Measurements from ENCODE around the gene FAM193A.

Gene FAM193A

DNA sequence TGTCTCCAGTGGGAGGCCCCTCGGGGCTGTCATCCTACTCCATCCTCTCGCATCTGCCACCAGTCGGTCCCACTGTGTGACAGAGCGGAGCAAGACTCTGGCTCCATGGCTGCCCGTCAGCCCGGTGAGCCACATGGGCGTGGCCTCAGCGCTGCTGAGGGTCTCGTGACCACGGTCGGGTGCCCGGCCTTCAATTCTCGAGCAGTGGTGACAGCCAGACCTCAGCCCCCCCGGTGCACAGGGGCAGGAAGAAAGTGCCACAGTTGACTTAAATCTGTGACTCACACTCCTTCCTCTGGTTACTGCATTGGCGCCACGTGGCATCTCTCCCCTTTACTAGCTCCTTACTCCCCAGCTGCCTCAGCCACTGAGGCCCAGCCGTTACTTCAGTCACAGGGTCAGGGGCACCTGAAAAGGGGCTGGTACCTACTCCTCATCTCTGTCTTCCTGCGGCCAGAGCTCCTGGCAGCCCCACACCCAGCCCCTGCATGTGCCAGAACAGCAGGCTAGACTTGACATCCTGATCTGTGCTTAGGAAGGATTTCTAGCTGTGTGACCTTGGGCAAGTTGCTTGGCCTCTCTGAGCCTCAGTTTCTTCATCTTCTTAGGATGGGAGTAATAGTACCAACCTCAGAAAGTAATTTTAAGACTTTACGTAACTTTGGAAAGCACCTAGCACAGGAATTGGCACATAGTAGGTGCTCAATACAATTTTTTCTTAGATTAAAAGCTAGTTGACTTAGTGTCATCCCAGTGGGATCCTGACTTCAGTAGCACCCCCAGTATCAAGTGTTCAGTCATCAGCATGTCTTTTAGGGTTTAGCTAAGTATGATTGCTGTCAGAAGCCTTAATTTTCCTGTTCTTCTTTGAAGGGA lies 153.6 kb downstream of the FAM193A start:
- DNase-seq (ENCODE audit: low read depth in 2 of 2), result peak; percentile 33 to 42

DNA sequence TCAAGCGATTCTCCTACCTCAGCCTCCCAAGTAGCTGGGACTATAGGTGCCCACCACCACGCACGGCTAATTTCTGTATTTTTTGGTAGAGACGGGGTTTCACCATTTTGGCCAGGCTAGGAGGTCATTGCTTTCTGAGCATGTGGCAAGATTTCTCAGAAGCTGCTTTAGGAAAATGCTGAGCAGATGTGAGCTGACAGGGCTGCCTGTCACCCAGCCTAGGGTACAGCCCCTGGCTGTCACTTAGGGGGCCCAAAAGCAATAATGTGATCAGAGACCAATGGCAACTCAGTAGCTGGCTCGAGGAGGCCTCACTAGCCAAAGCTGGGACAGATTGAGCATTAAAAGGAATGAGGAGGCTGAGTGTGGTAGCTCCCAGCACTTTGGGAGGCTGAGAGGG lies 154.9 kb downstream of the FAM193A start:
- no peak for DNase-seq (ENCODE audit: low read depth in 2 of 2)

DNA sequence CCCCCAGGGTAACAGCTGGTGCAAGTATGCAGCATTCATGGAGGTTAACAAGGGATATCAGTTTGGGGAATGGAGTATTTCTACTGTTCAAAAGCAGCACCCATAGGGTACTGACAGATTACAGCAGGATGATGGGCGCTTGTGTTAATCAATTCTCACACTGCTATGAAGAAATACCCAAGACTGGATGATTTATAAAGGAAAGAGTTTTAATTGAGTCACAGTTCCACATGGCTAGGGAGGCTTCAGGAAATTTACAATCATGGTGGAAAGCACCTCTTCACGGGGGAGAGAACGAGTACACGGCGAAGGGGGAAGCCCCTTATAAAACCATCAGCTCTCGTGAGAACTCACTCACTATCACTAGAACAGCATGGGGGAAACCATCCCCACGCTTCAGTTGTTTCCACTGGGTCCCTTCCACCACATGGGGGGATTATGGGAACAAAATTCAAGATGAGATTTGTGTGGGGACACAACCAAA lies 155.5 kb downstream of the FAM193A start:
- no peak for DNase-seq (ENCODE audit: low read depth in 2 of 2)

DNA sequence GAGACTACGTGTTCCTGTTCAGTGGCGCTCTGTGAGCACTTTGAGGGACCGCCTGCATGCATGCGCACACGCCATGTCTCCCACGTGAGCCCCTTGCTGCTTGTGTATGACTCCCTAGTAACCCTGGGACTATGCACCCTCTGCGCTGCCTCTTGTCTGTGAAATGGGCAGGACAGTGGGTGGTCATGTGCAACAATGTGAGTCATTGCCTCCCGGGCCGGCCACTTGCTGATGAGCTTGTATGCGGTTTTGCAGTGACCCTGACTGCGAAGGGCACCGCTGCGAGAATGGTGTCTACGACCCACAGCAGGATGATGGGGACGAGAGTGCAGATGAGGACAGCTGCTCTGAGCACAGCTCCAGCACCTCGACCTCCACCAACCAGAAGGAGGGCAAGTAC lies 158.2 kb downstream of the FAM193A start:
- no peak for DNase-seq (ENCODE audit: low read depth in 2 of 2)

DNA sequence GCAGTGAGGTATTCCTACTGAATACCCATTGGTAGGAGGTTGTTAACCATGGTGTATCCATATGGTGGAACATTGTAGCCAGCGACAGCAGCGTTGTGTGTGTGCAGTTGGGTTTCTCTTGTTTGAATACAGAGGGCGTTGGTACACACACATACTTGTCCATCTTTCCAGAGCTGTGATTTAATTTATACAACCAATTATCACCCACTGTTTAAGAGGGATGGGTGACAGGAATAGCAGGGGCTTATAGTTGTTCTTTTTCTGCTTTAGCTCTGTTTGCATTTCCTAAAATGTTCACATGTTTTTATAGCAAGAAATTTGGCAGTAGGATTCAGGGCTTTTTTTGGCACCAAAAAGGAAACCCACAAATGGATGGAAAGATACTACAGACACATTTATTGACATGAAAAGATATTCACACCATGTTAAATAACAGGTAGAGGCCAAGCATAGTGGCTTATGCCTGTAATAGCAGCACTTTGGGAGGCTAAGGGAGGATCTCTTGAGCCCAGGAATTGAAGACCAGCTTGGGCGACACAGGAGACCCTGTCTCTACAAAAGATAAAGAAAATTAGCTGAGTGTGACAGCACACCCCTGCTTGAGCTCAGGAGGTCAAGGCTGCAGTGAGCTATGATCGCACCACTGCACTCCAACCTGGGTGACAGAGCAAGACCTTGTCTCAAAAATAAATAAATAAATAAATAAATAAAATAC lies 159.1 kb downstream of the FAM193A start:
- no peak for DNase-seq (ENCODE audit: low read depth in 2 of 2)

DNA sequence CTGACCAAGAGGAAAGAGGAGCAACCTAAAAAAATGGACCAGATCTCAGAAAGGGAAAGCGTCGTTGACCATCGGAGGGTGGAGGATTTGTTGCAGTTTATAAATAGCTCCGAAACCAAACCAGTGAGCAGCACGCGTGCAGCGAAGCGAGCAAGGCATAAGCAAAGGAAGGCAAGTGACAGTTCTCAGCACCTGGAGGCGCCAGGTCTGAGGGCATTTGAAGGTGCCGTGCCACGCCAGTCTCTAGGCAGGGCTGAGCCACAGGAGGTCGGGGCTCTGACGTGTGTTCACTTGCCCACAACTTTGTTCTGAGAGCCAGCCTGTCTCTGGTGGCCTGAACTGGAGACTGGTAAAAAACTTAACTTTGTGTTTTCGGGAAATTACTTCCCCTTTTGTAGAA lies 160.0 kb downstream of the FAM193A start:
- DNase-seq (ENCODE audit: low read depth in 2 of 2), result no peak

DNA sequence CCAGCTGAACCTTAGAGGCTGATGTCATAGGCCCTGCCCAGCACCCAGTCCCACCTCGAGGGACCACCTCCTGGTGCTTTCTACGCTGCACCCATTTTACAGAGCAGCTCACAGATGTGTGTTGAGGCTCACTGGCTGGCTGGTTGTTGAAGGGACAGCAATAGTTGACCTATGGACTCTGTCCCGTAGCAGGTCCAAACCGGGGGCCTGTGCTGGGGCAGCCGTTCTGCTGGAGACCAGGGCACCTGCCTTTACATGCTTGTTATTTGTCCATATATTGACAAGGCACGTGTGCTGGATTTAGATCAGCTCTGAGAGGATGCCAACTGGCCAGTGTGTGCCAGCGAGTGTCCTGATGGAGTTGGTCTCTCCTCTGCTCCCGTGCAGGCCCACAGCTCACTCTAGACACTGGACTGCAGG lies 161.6 kb downstream of the FAM193A start:
- no peak for DNase-seq (ENCODE audit: low read depth in 2 of 2)

DNA sequence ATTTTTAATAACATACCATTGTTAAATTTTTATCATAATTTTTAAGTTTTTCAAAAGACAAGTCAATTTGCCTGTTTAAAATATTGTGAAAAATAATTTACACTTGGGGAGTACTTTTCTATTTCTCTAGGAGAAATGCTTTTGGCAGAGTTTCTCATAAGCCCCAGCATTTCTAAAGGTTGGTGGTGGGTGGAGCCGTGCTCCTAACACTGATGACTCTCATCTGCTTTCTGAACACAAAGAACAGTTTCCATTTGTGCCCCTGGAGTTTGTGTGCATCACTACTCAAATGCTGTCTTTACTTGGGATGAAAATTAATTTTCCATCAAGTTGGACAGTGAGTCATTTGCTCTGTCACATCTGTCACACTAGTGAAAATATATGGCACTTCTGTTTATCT lies 162.1 kb downstream of the FAM193A start:
- no peak for DNase-seq (ENCODE audit: low read depth in 2 of 2)

DNA sequence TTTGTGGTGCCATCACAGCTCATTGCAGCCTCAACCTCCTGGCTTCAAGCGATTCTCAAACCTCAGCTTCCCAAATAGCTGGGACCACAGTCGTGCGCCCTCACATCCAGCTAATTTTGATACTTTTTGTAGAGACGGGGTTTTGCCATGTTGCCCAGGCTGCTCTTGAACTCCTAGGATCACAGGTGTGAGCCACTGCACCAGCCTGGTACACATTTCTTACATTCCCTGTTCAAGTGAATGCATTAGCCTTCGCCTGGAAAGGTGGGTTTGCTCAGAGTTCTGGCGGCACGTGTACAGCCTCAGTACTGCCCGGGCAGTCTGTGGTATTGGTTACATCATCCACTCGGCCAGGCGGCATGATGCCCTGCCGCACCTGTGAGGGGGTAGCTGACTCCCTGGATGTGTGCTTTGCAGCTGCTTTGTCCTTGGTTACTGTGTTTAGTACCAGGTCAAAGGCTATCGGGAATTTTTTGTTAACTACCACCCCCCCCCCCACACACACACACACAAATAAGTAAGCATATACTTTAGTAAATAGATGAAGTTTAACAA lies 162.6 kb downstream of the FAM193A start:
- no peak for DNase-seq (ENCODE audit: low read depth in 2 of 2)

DNA sequence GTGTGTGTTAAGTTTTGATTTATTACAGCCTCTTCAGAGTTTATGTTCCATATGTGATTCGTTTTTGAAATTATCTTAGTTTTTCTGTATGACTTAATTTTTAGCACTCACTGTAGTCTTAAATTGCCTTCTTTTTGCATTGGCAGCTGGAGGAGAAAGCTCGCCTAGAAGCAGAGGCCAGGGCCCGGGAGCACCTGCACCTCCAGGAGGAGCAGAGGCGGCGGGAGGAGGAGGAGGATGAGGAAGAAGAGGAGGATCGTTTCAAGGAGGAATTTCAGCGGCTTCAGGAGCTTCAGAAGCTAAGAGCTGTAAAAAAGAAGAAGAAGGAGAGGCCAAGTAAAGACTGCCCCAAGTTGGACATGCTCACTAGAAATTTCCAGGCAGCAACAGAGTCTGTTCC lies 163.1 kb downstream of the FAM193A start:
- DNase-seq (ENCODE audit: low read depth in 2 of 2), result no peak

DNA sequence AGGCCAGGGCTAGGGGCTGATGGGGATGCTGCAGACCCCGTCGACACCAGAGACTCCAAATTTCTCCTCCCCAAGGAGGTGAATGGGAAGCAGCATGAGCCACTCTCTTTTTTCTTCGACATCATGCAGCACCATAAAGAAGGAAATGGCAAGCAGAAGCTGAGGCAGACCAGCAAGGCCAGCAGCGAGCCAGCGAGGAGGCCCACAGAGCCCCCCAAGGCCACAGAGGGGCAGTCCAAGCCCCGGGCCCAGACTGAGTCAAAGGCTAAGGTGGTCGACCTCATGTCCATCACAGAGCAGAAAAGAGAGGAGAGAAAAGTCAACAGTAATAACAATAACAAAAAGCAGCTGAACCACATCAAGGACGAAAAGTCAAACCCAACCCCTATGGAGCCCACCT lies 163.6 kb downstream of the FAM193A start:
- DNase-seq (ENCODE audit: low read depth in 2 of 2), result no peak

DNA sequence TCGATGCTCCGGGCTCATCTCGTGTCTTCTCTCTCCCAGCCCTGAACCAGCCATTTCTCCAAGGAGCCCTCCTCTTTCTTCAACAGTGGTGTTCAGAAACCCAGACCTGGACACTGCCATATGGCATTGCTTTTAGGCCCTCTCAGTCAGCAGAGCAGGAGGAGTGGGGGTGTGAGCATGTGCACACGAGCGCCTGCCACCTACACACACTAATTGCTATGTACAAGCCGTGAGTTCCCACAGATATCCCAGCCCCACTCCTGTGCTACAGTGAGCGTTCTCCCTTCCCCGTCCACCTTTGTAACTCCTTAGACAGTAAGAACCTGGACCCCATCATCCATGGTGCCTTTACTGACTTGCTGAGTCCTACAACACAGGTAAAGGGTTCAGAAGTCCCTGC lies 165.9 kb downstream of the FAM193A start:
- no peak for DNase-seq (ENCODE audit: low read depth in 2 of 2)

DNA sequence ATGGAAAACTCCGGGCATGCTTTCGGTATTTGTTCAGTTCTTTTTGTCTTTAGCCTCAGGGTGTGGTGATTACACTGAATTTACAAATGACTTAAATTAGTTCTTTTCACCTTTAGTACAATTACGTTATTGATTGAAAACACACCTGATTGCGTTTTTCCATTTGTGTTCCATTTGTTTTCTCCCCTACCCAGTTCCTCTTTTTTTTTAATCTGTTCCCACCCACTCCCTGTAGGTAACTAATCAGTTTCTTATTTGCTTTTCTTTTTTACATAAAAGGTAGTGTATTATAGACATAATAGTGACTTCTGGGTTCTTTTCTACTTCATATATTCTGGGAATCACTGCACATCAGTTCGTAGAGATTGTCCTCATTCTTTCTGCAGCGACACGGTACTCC lies 166.3 kb downstream of the FAM193A start:
- DNase-seq (ENCODE audit: low read depth in 2 of 2), result no peak

DNA sequence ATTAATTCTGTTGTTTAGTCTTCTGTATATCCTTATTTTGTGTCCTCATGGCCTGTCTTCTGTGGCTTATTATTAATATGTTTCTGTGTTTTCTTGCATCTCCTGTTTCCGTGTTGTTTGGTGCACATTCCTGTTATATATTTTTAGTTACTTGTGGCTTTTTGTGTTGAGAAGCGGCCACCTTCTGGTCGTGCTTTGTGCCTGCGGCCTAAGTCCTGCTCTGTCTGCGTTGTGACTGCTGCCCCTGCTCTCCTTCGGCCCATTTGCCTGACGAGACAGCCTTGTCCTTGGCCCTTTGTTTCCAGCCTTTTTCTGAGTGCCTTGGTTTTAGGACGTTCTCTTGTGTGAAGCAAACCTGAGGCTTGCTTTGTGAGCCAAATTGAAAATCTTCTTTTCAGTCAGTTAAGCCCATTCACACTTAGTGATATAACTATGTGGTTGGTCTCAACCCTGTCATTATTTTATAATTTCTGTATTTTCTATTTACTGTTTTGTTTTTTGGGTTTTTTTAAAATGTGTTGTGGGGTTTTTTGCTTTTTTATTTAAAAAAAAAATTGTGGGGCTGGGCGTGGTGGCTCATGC lies 175.9 kb downstream of the FAM193A start:
- no peak for DNase-seq (ENCODE audit: low read depth in 2 of 2)

DNA sequence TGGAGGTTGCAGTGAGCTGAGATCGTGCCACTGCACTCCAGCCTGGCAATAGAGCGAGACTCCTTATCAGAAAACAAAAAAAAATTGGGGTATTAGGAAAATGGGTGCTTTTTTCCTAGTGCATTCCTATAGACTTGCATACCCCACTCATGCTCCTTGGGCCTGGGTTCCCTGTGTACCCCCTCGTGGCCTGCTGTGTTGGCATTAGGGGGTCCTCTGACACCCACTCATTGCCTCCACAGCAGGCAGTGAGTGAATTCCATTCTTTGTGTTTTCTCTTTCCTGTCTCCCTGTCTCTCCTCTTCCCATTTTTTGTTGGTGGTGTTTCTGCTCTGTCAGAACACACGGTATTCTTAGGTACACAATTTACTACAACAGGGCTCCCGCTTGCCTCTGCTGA lies 176.9 kb downstream of the FAM193A start:
- no peak for DNase-seq (ENCODE audit: low read depth in 2 of 2)

DNA sequence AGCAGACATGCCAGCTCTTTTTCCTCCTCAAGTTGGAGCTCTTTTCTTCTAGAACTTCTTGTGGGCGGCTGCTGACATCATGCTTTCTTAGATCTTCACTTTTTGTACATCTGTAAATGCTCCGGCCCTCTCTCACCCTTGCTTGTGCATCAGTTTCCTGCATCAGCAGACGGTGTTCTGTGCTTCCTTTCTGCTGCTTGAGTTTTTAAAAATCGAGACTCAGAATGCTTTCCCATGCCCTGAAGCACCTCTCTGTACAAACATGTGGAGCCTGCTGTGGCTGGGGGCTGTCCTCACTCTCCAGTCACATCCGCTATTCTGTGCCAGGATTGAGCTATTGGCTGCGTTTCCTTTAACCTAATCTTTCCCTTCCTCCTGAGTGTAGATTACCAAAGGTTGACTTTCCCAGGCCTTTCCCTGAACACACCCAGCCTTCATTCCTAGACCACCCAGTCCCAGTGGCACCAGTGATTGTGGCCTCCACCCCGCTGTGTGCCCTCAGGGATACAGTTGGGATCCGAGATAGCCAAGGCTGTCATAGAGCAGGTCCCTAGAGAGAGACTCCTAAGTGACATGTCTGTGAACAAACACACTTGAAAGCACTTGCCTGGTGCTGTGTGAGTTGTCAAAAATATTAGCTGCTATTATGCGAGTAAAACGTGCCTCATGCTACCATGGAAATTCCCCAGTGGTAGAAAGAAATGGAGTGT lies 177.8 kb downstream of the FAM193A start:
- no peak for DNase-seq (ENCODE audit: low read depth in 2 of 2)

DNA sequence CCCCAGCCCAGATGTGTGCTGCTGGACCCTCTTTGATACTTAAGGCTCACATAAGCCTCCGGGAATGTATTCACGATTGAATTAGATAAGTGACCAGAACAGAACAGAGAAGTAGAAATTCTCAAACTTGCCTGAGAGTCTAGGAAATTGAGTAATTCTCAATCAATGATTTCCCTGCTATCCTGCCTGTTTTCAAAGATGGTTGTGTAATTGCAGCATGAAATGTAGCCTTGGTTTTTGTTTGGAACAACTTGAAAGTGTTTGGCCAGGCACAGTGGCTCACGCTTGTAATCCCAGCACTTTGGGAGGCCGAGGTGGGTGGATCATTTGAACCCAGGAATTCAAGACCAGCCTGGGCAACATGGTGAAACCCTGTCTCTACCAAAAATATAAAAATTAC lies 178.5 kb downstream of the FAM193A start:
- no peak for DNase-seq (ENCODE audit: low read depth in 2 of 2)

DNA sequence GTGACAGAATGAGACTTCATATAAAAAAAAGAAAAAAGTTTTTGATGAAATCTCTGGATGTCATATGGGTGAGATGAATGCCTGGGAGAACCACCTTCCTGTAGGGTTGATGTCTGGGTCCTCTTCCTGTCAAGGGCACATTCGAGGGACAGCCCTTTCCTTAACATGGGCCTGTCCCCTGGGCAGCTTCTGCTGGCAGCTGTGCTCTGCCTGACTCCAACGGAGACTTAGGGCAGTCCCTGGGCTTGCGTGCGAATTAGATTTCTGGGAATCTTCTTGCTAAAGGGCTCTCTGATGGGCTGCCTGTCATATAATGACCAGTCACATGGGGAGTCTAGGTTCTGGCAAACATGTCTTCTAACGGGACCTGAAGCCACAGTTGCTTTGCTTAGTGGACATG lies 179.0 kb downstream of the FAM193A start:
- no peak for DNase-seq (ENCODE audit: low read depth in 2 of 2)

DNA sequence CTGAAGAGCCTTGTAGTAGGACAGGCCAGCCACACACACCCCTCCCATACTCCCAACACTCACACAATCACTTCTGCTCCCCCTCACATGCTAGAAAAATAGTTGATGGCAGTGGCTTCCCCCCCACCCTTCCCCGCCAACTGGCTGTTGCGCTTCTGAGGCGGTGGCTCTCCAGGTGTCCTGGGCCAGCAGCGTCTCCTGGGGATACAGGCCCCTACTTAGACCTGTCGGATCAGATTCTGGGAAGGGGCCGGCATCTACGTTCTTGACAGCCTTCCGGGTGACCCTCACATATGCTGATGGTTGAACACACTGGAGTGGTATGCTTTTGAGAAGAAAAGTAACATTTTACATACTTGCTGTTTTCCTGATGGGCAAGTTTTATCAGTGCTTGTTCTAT lies 179.8 kb downstream of the FAM193A start:
- no peak for DNase-seq (ENCODE audit: low read depth in 2 of 2)

DNA sequence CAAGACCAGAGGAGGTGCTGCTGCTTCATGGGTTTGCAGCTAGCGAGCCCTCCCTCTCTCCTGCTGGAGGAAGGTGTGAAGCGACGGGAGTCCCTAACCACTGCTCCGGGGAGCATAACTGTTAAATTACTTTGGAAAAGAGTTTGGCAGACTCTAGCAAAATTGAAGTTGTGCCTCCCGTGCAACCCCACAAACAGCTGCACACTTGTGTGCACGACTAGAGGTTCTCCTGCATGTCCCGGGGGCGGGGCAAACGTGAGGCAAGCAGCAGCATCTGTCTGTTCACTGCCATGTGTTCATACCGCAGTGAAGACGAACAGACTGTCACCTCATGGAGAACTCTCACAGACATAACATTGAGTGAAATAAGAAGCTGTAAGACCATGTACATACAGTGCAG lies 185.1 kb downstream of the FAM193A start:
- no peak for DNase-seq (ENCODE audit: low read depth in 2 of 2)

DNA sequence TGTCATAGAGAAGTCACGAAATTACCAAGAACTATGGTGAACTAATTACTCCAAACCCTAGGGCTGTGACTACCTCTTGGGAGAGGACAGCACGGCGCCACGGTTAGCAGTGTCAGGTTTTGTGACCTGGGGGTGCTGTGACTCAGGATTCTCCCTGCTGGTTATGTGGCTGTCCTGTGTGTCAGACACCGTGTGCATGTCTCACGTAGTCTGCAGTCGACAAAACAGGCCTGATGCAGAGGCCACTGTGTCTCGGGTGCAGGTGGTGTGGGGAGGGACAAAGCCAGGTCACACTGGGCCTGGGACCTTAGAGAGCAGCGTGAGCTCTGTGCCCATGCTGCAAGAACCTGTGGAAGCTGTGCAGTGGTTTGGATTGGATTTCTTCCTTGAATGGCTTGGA lies 185.6 kb downstream of the FAM193A start:
- no peak for DNase-seq (ENCODE audit: low read depth in 2 of 2)

DNA sequence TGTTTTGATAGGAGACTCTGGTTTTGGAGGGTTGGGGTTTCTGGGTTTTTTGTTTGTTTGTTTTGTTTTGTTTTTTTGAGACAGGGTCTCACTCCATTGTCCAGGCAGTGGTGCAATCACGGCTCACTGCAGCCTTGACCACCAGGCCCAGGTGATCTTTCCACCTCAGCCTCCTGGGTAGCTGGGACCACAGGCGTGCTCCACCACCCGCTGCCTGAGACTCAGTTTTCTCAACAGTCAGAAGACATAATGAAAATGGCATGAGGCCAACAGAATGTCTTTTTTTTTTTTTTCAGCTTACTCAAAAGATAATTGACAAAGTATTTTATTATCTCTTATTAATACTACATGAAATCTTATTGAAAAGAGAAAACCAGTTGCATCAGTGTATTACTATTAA lies 187.3 kb downstream of the FAM193A start:
- DNase-seq (ENCODE audit: low read depth in 2 of 2), result no peak
